Glomerular visceral epithelial cell (primary cell): ENCODE measurements around the gene H1-8.

Experiments
- DNase-seq: peaks from one replicate; pipeline ENCODE4 v3.0.0-alpha.2; 2016; ENCODE audit errors: extremely low spot score

The H1-8 gene

DNA sequence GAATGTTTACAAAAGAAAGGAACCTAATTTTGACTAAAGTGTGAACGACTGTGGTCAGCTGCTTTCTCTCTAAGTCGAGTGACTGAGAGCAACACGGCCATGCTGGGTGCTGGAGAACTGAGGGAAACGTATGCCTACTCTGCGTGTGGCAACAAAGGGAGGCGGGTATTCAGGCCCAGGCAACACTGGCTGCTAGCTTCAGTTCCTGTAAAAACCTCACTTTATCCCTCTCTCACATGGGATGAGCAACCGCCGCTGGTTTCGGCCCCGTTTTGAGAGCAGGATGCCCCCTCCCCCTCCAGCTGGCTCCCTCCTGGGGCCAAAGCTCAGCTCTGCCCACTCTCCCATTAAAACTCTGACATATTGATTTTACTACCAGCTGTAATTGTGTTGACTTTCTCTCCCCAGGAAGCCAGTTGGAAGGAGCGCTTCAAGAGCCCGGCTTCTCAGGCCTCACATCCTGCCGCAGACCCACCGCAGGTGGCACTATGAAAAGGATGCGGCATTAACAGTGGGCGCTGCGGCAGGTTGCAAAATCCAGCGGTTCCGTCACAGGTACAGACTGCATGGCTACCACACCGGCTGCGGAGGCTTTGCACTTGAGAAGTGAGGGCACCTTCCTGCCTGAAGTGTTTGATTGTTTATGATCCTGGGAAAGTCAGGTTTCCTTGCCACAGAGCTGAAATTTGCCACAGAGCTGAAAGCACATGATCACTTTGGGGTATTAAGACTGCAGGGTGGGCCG is 50.8 kb downstream of the H1-8 start:
- DNase-seq = no peak

DNA sequence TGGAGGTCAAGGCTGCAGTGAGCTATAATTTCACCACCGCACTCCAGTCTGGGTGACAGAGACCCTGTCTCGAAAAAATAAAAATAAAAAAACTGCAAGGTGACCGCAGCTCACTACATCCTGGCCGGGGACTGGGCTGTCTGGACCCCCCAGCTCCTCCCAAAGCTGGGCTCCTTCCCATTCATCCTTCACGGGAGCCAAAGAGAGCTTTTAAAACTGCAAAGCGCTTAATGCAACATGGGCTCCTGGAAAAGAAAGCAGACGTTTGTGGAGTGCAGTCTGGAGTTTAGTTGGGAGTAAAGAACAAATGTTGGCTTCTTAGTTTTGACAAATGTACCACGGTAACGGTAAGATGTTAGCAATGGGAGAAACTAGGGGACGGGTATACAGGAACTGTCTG is 51.4 kb downstream of the H1-8 start:
- no peak for DNase-seq

GRCh38 chr3:129594907-129595390 is 52.0 kb downstream of the H1-8 start:
- DNase-seq = no peak

DNA sequence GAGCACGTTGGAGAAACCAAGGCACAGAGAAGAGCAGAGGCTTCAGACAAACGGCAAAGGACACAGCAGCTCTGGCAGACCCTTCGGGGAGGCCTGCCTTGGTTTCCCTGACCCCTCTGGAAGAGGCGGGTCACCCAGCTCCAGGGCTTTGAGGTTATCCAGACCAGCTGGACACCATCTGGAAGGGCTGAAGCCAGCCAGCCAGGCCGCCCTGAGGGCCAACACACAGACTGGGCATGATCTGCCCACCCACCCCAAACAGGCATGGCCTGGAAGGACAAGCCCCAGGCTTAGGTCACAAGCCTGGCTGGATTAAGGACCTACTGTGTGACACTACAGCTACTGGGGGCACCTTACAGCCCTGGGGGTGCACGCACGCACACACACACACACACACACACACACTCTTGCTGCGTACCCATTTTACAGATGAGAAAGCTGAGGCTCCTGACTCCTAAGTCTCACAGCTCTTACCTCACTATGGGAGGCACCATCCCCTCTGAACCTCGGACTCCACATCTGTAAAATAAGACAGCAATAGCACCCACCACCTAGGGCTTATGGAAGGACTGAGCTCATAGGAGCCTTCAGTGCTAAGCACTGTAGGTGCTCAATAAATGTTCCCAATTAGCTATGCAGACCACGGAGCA is 52.7 kb downstream of the H1-8 start:
- DNase-seq = no peak

GRCh38 chr3:129596194-129597086 is 53.5 kb downstream of the H1-8 start:
- peak; percentile 63 for DNase-seq

DNA sequence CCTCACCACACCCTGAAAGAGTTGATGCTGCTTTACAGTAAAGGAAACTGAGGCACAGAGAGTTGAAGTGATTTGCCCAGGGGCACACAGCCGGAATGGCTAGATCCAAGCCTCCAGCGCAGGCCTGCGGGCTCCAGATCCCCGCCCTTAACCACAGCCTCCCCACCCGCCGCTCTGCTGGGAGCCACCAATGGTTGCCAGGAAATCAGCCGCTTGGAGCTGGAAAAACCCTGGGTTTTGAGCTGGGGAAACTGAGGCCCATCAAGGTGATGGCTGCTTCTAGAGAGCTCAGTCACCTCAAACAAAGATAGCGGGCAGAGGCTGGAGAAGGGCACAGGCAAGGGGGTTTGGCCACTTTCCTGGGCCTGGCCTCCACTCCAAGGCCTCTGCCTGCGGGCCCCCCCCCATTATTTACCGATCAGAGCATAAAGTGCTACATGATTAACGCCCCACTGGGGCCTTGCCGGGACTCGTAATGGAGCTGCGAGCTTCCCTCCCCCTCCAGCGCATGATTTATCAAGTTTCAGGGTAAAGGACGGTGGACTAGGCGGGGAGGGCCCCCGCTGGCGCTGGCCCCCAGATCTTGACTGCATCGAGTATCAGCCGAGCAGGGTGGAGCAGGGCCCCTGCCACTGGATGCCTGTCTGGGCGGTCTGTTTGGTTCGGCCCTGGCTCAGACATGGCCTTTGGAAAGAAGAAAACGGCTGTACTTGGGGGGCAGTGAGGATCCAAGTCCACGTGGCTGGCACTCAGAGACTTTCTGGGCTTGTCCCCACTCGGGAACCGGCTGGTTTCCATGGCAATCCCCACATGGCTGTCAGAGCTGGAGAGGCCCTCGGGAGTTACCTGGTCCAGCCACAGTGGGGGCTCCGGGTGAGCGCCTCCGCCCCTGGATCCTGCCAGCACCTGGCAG is 54.4 kb downstream of the H1-8 start:
- no peak for DNase-seq

GRCh38 chr3:129598000-129598381 is 55.0 kb downstream of the H1-8 start:
- DNase-seq = no peak

GRCh38 chr3:129598484-129598883 is 55.5 kb downstream of the H1-8 start:
- no peak for DNase-seq

GRCh38 chr3:129599073-129599472 is 56.1 kb downstream of the H1-8 start:
- DNase-seq = no peak

GRCh38 chr3:129599607-129600006 is 56.6 kb downstream of the H1-8 start:
- DNase-seq = peak; percentile 71

DNA sequence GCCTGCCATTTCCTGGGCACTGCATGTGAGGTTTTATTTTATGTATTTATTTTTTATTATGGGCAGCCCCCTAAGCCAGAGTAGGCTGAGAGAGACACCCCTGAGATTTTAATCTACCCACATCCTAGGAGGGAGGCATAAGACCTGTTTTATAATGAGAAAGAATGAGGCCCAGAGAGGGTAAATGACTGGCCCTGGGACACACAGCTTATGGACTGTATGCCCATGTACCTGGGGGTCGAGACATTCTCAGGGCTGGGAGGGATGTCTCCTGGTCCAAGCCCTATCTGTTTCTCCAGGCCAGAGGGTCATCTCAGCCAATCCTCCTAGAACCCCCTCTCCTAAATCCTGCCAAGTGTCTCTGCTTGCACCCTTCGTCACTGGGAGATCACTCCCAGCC is 57.4 kb downstream of the H1-8 start:
- no peak for DNase-seq
